GM18520 (cell line): ENCODE data around the gene ANKS4B.
"Not testable (repeated sequence)": the region's sequence is repeated elsewhere in the genome, so short reads cannot be mapped to it uniquely, and the experiment has no call there.

Source experiments
- ATAC-seq: cut with Tn5 transposase; IDR thresholded peaks from one replicate; pipeline ENCODE4 v1.9.1; 2021; ENCODE audit not compliant: unreplicated experiment

Gene ANKS4B, protein sequence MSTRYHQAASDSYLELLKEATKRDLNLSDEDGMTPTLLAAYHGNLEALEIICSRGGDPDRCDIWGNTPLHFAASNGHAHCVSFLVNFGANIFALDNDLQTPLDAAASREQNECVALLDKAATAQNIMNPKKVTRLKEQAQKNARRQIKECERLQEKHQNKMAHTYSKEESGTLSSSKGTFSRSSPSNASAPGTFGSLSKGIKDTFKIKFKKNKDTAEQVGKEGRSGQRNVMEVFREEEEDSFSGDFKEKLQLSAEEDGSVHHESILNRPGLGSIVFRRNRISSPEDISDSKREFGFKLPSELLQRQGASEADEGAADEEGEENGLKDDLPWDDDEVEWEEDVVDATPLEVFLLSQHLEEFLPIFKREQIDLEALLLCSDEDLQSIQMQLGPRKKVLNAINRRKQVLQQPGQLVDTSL

DNA sequence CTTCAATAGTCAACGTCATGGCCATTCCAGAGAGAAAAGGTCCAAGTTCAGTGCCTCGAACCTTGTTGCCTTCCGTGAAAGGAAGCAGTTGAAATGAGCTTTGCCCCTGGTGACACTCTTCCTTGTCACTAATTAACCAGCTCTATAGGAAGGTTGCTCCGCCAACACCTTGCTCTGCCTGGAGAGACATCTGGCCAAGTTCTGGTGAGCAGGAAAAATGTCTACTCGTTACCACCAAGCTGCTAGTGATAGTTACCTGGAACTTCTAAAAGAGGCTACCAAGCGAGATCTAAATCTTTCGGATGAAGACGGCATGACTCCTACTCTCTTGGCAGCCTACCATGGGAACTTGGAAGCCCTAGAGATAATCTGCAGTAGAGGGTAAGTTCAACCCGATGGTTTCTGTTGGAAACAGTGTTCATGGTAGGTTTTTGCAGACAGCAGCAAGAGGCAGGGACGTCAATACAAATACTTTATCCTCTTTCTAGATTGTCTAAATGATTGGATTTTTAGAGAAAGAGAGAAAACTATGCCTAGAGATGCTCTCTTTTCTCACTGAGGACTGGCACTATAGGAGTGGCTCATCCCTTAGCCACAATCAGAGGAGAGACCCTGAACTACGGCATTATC, at the start of gene ANKS4B:
Gene ANKS4B, plus strand, starts transcription at position 179 of the 630 bp plus-strand sequence. Its CDS starts 39 bp downstream, at position 218.
- ATAC-seq = no peak

DNA sequence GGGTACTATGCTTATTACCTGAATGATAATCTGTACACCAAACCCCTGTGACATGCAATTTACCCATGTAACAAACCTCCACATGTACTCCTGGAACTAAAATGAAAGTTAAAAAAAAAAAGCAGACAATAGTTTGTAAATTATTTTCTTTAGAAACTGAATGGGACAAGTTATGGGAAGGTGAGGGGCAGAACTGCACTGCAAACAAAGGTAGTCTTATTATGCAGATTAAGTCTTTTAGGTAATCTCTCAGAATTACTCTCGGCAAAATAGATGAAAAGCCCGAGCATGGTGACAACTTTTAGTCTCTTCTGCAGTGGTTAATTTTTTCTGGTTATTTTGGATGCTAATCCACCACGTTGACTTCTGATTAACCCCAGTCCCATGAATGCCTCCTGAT, 49.5 kb upstream of the ANKS4B start:
- no peak for ATAC-seq

DNA sequence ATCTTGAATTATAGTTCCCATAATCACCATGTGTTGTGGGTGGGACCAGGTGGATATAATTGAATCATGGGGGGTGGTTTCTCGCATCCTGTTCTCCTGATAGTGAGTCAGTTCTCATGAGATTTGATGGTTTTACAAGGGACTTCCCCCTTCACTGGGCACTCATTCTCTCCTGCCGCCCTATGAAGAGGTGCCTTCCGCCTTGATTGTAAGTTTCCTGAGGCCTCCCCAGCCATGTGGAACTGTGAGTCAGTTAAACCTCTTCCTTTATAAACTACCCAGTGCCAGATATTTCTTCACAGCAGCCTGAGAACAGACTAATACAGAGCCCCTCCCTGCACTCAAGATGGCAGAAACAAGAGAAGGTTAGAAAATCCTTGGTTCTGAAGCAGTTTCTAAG, 48.7 kb upstream of the ANKS4B start:
- ATAC-seq = no peak

DNA sequence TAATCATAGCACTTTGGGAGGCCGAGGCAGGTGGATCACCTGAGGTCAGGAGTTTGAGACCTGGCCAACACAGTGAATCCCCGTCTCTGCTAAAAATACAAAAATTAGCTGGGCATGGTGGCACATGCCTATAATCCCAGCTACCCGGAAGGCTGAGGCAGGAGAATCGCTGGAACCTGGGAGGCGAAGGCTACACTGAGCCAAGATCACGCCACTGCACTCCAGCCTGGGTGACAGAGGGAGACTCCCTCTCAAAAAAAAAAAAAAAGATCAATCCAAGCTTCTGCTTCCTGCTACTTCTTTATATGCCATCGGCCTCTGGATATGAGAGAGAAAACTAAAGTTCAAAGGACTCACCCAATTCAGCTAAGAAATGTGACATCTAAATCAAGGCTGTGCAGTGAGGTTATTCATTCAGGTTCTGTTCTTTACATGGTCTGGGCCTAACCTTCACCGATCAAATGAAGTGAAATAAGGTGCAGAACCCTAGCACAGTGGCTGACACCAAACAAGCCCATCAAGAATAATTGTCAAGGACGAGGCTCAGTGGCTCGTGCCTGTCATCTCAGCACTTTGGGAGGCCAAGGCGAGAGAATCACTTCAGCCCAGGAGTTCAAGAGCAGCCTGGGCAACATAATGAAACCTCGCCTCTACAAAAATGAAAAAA, 47.7 kb upstream of the ANKS4B start:
- no peak for ATAC-seq

DNA sequence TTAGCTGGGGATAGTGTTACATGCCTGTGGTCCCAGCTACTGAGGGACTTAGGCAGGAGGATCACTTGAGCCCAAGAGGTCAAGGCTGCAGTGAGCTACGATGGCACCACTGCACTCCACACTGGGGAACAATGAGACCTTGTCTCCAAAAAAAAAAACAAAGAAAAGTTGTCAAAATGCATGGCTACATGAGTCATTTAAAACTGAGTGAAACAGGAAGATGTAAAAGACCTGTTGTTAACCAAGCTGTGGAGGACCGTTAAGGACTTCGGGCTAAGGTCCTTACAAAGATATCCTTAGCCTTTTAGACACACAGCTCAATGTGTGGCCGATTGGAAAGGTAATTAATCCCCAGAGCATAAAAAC, 47.2 kb upstream of the ANKS4B start:
- no peak for ATAC-seq

DNA sequence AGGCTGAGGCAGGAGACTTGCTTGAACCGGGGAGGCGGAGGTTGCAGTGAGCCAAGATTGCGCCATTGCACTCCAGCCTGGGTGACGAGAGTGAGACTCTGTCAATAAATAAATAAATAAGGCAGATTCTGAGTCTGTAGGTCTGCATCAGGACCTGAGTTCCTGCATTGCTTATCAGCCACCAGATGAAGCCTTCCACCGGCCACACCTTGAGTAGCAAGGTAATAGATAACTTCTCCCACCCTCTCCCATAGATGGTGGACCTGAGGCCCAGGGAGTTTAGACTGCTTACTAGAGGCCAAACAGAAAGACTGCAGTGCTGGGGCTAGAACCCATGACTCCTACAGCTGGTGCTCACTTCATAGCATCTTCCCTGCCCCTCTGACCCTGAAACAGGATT, 44.2 kb upstream of the ANKS4B start:
- ATAC-seq = no peak

DNA sequence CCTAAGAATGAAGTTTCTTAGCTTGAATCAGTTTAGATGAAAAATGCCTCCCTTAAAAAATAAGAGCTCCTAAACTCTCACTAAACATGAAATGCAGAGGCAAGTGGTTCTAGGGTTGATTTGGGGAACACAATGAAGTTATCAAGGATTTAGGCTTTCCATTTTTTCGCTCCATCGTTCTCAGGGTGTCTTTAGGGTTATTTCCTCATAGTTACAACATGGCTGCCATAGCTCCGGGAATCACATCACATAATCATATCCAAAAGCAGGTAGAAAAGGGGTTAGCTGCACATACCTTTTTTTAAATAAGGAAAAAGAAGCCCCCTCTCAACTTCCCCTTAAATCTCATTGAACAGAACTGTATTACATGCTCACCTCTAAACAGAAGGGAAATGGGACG, 43.5 kb upstream of the ANKS4B start:
- ATAC-seq = no peak

DNA sequence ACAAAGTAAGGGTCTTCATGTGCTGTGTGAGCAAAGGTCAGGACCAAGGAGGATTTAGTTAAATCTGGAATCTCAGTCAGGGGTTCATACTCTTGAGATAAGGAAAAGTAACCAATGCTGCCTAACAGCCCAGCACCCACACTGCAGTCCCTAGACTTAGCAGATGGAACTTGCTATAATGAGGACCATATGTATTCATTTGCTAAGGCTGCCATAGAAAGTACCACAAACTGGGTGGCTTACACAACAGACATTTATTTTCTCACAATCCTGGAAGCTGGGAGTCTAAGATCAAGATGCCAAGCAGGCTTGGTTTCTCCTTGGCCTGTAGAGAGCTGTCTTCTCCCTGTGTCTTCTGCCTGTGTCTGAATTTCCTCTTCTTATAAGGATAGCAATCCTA, 42.9 kb upstream of the ANKS4B start:
- no peak for ATAC-seq

DNA sequence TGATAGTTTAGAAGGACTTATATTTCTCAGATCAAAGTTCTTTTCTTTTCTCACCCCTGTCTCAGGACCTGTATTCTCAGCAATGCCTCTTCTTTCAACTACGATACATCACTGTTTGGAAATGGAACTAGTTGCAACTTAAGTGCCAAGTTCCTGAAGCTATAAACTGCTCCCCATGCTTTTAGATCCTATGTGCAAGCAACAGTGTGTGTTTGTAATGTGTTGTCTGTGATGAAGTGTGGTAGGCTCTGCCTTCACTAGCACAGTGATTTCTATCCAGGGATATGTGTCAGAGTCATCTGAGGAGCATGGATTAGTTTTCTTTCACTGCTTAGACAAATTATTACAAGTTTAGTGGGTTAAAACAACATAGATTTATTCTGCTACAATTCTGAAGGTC, 40.5 kb upstream of the ANKS4B start:
- ATAC-seq = no peak

DNA sequence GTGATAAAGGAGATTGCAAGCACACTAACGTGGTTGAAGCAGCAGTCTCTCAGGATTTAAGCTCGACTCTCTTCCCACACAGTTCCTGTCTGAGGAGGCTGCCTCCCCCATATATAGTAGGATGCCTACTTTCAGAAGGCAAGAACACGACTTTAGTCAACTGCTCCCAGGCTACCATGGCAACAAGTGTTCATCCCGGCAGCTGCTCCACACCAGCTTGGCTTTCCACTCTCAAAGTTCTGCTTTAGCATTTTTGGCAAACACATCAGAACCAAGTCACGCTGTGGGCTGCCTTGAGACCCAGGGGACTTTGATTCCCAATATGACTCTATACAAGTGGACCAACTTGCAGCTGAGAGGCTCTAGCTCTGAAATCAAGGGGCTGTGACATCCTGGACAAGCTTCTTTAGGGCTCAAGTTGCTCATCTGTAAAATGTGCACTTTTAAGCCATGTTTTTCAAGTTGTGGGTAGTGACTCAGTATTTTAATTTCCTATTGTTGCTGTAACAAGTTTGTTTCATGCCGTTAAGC, 38.7 kb upstream of the ANKS4B start:
- ATAC-seq = no peak

DNA sequence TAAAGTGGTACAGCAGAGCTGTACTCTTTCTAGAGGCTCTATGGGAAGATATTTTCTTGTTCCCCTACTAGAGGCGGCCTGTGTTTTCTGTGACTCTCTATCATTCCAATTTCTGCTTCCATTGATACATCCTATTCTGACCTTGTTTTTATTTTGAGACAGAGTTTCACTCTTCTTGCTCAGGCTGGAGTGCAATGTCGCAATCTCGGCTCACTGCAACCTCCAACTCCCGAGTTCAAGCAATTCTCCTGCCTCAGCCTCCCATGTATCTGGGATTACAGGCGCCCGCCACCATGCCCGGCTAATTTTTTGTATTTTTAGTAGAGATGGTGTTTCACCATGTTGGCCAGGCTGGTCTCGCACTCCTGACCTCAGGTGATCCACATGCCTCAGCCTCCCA, 38.2 kb upstream of the ANKS4B start:
- ATAC-seq = not testable (repeated sequence)

DNA sequence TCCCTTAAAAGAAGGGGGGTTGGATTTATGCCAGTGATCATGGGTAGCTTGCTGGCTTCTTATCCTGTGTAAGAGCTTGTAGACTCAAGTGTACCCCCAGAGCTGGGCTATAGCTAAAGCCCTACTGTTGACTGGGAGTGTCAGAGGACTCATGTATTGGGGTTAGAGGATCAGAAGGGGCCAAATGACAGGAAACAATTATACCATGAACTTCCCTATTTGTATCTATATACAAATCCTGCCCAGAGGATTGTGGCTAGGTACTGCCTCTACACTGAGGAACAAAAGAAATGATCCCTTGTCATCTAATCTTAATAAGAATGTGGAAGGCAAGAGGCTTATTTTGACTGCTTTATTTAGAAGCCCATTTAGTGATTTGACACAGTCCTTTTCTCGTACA, 36.4 kb upstream of the ANKS4B start:
- ATAC-seq = no peak

DNA sequence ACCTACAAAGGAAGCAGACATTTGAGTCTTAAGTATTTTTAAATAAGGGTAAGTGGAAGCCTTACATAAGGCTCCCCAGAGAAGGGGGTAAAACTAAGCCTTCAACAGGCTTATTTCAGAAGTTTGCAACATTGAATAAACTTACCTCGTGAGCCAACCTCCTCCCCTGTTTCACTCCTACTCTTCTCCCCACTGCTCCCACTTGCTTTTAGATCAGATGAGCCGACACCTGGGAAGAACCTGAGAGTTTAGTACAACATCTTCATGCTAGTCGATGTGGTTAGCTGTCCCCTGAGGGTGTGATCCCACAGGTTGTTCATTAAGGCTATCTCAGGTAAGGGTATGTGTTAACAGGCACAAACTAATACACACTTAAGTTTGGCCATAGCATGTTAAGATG, 35.9 kb upstream of the ANKS4B start:
- ATAC-seq = no peak

DNA sequence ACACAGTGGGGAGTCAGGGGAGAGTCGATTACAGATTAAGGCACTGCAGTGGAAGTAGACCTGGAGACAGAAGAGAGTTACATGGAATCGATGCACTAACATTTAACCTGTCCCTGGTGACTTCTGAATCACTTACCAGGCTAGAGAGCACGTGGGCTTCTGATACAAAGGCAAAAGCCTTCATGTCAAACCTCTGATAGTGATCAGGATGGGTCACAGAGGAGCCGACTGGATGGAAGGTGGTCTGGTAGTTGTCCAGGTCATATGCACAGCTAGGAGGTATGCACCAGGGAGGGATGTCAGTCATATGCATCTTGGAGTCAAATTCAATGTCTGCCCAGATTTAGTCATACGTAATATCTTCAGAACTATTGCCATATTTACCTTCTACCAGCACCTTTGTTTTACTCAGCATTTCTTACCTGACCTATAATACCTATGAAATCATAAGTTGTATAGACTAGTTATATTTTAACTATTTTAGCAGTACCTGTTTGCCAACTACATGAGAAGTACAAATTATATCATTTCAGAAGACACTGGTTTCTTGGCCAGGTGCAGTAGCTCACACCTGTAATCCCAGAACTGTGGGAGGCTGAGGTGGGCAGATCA, 33.8 kb upstream of the ANKS4B start:
- ATAC-seq = no peak

DNA sequence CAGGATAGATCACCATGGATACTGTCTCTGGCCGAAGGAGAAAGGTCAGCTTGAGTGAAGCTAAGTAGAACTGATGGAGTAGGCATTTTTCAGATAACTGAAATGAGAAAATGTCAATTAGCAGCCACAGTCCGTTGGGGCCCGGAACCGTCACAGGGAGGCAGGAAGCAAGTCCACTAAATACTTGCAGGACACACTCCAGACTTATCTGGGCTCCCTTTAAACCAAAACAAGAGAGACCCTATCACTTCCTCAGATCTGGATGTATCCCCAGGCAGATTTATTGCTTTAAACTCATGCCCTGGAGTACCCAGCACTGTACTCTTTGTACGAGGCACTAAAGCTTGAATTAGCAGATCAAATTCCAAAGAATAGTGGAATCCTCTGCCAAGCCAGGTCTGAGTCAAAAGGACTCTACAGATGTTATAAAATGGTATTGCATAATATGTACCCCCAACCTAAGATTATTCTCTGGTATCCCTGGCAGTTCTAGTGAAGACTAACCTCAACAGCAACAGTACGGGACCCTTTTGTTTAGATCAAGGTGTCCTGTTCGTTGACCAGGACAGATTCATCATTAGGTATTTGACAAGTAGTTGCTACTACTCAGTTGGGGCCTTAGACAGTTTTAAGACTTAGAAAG, 30.2 kb upstream of the ANKS4B start:
- ATAC-seq = no peak

DNA sequence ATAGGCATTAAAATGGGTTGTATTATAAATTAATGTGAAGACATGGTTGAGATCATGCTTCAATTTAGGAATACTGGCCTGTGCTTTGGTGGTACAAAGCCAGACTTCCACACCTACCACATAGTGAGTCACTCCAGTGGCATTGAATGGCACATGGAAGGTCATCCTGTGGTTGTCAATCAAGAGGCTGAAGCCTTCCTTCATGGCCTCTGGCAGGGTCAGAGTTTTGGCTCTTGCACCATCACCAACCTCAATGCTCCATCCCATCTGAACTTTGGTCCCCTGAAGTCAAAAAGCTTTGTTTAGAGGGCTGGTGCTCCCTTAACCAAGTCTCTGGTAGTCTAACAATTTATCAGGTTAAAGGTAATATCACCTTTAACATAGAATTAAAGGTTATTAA, 28.2 kb upstream of the ANKS4B start:
- no peak for ATAC-seq

DNA sequence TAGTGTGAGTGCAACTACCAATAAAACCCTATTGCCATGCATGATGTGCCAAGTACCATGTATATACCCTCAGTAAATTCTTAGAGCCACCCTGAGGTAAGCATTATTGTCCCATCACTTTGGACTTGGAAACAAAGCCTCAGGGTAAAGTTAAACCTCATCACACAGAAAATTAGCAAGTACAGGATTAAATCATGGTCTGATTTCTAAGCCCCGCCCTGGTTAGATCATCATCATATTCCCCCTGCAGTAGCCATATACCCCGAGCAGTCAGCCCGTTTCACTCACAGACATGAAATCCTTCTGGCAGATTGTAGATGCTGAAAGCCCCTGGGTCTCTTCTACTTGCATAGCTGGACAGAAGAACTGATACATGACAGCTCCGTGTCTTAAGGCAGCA, 26.9 kb upstream of the ANKS4B start:
- no peak for ATAC-seq

DNA sequence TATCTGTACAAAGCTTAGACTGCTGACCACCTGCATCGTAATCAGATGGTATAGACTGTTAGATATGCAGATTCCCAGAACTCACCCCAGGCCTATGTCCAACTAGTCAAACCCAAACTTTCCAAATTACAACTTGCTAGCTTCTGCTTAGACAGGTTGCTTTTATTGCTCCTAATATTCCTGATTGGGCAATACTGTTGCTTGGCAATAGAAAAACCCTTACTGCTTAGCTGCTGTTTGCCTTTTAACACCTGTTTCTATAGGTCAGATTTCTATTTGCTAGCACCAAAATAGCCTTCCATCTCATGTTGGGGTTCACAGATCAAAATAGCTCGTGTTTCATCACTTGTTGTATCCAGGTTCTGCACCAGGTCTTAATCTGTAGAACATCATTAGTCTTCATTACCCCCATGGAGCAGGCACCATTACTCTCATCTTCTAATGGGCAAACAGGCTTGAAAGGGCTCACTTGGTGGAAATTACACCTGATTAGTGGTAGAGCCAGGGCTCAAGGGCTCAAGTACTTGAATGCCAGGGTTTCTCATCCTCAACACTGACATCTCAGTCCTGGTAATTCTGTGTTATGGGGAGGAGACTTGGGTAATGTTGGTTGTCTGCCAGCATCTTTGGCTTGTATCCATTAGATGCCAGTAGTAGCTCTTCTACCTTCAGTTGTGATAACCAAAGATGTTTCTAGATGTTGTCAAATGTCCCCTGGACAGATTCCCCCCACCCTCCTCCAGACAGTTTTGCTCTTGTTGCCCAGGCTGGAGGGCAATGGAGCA, 24.9 kb upstream of the ANKS4B start:
- no peak for ATAC-seq

DNA sequence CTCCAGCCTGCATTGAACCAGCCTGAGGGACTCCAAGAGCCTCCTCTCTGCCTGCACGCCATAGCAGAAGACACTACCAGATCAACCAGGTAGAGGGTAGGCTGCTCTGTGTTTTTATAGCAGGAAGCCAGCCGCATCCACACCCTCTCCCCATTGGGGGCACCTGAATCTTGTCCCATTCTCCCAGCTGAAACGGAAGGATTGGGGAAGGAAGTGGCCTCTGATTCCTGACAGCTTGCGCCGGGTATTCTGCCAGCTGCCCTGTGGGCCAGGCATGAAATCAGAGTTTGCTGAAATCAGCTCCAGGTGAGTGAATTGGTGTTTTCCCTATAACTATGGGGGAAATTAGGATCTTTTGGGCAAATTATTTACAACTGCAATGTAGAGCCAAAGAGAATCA, 22.0 kb upstream of the ANKS4B start, which contains the start of gene ZP2:
Gene ZP2, minus strand, starts transcription at position 89 of the 400 bp plus-strand sequence. Its CDS starts 27 bp downstream, at position 62.
- ATAC-seq = no peak

DNA sequence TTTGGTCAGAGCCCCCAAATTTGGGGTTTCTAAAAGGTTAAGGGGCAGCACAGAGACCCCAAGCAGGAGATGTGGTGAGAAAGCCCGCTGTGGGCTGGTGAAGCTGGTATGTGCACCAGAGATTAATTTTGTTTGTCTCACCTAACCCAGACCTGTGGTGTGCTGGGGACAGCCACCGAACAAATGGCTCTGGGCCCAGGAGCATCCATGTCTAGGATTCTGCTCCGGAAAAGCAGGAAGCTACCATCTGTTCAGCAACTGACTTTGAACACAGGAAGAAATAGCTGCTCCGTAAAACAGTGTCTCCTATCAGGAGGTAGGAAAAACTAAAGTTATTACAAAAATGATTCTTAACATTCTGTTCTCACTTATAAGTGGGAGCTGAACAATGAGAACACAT, 19.4 kb upstream of the ANKS4B start:
- ATAC-seq = no peak
